Measurements from ENCODE around the gene STK25. TPM values are rescaled to one million over a fixed set of nuclear protein-coding genes. Genes with fewer than 3 reads are reported as not detected.

Gene STK25
- total RNA-seq, 1 donor from 2014 or later = 197 TPM

- H3K36me3 ChIP-seq = no peaks in the 10 kb centered on the region
- intact Hi-C loops (cut with DNase I) = no loop called here
- no peak overlapping the region for H3K27ac ChIP-seq
- DNase-seq (ENCODE audit: extremely low spot score in 2 of 2) = no peak
- no peaks in the 10 kb centered on the region for H3K9me3 ChIP-seq
- TF ChIP-seq POLR2AphosphoS5 (IDR thresholded peaks at IDR 0.05; ENCODE audit: insufficient read depth in 1 of 2, low read depth in 1 of 2) (no peak), POLR2A (IDR thresholded peaks at IDR 0.05) (no peak), CTCF (IDR thresholded peaks at IDR 0.05) (no peak)
- H3K4me3 ChIP-seq = no peak overlapping the region
- H3K27me3 ChIP-seq = no peaks in the 10 kb centered on the region
- no peaks in the 10 kb centered on the region for H3K4me1 ChIP-seq
These were observed 11.3 kb upstream of the STK25 start for GRCh38 chr2:241519669-241520068.

DNA sequence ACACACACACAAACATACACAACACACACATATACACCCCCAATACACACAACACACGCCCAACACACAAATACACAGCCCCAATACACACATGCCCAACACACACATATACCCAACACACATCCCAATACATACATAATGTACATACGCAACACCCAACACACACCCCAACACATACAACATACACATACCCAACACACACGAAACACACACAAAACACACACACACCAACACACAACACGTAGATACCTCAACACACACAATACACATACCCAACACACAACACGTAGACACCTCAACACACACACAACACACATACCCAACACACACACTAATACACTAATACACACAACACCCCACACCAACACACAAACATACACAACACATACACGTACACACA, 8.9 kb upstream of the STK25 start:
- no peak overlapping the region for H3K4me3 ChIP-seq
- intact Hi-C loops (cut with DNase I) = no loop called here
- H3K4me1 ChIP-seq = no peaks in the 10 kb centered on the region
- TF ChIP-seq CTCF (IDR thresholded peaks at IDR 0.05) (no peak), POLR2A (IDR thresholded peaks at IDR 0.05) (no peak), POLR2AphosphoS5 (IDR thresholded peaks at IDR 0.05; ENCODE audit: insufficient read depth in 1 of 2, low read depth in 1 of 2) (no peak)
- no peak for DNase-seq (ENCODE audit: extremely low spot score in 2 of 2)
- no peaks in the 10 kb centered on the region for H3K27me3 ChIP-seq
- H3K27ac ChIP-seq = no peak overlapping the region
- H3K36me3 ChIP-seq = no peaks in the 10 kb centered on the region
- H3K9me3 ChIP-seq = no peaks in the 10 kb centered on the region

GRCh38 chr2:241516520-241516965, 8.2 kb upstream of the STK25 start:
- no peaks in the 10 kb centered on the region for H3K4me1 ChIP-seq
- no peak overlapping the region for H3K4me3 ChIP-seq
- no peaks in the 10 kb centered on the region for H3K9me3 ChIP-seq
- H3K27ac ChIP-seq = no peak overlapping the region
- H3K36me3 ChIP-seq = no peaks in the 10 kb centered on the region
- no peak for DNase-seq (ENCODE audit: extremely low spot score in 2 of 2)
- H3K27me3 ChIP-seq = no peaks in the 10 kb centered on the region
- intact Hi-C loops (cut with DNase I) = no loop called here
- TF ChIP-seq POLR2A (IDR thresholded peaks at IDR 0.05) (no peak), CTCF (IDR thresholded peaks at IDR 0.05) (no peak), POLR2AphosphoS5 (IDR thresholded peaks at IDR 0.05; ENCODE audit: insufficient read depth in 1 of 2, low read depth in 1 of 2) (no peak)

DNA sequence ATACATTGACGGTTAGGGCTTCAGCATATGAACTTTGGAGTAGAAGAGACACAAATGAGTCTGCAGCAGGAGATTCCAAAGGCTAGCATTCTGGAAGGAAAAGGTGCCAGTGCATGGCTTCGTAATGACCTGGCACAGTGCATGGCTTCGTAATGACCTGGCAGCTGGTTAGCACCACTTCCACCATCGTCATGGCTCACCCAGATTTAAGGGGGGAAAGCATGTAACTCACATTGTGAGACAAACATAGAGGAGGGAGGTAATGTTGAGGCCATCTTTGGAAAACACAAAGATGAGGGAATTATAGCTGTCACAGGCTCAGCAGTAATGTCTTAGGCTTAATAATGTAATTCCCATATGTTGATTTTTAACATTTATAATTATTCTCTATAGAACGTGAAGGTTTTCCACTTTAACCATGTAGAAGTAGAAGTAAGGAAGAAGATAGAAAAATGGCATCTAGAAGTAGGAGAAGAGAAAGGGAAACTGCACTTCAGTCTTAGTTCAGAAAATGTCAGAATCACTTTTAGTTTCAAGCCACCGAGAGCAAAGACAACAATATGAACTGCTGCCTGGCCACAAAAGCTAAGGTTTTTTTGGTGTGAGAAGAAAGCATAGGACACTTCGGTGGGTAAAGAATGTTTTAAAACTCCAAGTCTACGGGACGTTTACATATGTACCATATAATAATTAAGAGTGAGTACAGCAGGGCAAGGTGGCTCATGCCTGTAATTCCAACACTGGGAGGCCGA, 6.8 kb upstream of the STK25 start:
- H3K4me1 ChIP-seq = no peaks in the 10 kb centered on the region
- H3K27ac ChIP-seq = no peak overlapping the region
- no peak for DNase-seq (ENCODE audit: extremely low spot score in 2 of 2)
- TF ChIP-seq POLR2AphosphoS5 (IDR thresholded peaks at IDR 0.05; ENCODE audit: insufficient read depth in 1 of 2, low read depth in 1 of 2) (no peak), POLR2A (IDR thresholded peaks at IDR 0.05) (no peak), CTCF (IDR thresholded peaks at IDR 0.05) (no peak)
- no peaks in the 10 kb centered on the region for H3K36me3 ChIP-seq
- H3K9me3 ChIP-seq = no peaks in the 10 kb centered on the region
- no peak overlapping the region for H3K4me3 ChIP-seq
- intact Hi-C loops (cut with DNase I) = no loop called here
- H3K27me3 ChIP-seq = no peaks in the 10 kb centered on the region

DNA sequence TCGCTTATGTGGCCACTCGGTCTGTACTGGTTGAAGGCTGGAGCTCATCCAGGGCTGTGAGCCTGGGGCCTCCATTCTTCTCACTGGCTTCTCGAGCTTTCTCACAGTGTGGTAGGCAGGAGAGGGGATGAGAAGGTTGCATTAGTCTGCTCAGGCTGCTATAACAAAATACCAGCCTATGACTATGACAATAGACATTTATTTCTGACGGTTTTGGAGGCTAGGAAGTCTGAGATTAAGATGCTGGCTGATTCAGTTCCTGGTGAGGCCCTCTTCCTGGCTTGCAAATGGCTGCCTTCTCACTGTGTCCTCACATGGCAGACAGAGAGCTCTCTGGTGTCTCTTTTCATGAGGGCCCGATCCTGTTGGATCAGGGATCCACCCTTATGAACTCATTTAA, 6.2 kb upstream of the STK25 start:
- TF ChIP-seq POLR2AphosphoS5 (IDR thresholded peaks at IDR 0.05; ENCODE audit: insufficient read depth in 1 of 2, low read depth in 1 of 2) = no peak
- no peak for TF ChIP-seq POLR2A (IDR thresholded peaks at IDR 0.05)
- TF ChIP-seq CTCF (IDR thresholded peaks at IDR 0.05) = no peak
- DNase-seq (ENCODE audit: extremely low spot score in 2 of 2) = no peak
- Histone ChIP-seq H3K36me3 (no peaks in the 10 kb centered on the region), H3K4me1 (peaks cover 4% of the 10 kb centered on the region), H3K9me3 (no peaks in the 10 kb centered on the region), H3K27ac (no peak overlapping the region), H3K27me3 (no peaks in the 10 kb centered on the region), H3K4me3 (no peak overlapping the region)
- intact Hi-C loops (cut with DNase I) = no loop called here

Measured in vagina (tissue), 2 donors.